ENCODE data around the gene DPH6. TPM values are rescaled to one million over a fixed set of nuclear protein-coding genes. Genes with fewer than 3 reads are reported as not detected.
"Not testable (repeated sequence)": the region's sequence is repeated elsewhere in the genome, so short reads cannot be mapped to it uniquely, and the experiment has no call there.

DPH6 gene
- total RNA-seq, 2 donors from 2014 or later, result 3.7 to 13.3 TPM

DNA sequence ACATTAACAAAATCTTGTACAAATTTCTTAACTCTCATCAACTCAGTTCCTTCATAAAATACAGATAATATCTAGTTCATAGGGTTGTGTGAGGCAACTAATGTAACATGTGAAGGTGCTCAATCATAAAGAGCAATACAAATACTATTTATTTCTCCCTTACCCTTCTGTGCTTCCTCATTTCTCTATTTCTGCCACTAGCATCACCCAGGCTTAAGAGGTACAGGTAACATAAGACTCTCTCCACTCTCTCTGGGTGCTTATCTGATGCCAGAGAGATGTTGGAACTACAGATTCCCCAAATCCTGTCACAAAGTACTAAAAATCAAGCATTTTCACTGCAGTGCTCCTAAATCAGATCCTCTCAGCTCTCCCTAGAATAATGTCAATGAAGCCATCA, 74.9 kb downstream of the DPH6 start:
- Mint-ChIP-seq H3K27ac (no peak overlapping the region), H3K36me3 (no peaks in the 10 kb centered on the region)
- no peak for ATAC-seq

DNA sequence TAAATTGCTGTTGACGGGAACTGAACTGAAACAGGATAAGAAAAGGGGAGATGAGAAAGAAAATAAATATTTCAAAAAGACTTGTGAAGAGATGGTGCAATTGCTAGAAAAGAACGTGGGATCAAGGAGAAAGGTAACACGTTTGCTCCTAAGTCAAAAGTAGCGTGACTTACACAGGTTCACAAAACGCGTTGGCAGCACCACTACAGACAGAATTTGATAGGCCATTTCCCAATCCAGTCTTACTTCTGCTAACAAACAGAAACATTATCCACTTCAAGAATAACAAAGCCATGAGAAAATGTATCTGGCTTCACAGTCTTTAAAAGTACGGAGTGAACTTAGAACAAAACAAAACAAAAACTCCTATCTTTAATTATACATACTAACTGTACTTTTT, 75.5 kb downstream of the DPH6 start:
- Mint-ChIP-seq H3K36me3 (no peaks in the 10 kb centered on the region), H3K27ac (no peak overlapping the region), H3K9me3 (no peaks in the 10 kb centered on the region)
- DNase-seq (ENCODE audit: low spot score in 2 of 2), result no peak
- no peak for ATAC-seq

More for the DNA sequence above, 74.9 kb downstream of the DPH6 start:
- H3K9me3 Mint-ChIP-seq, result no peaks in the 10 kb centered on the region
- no peak for DNase-seq (ENCODE audit: low spot score in 2 of 2)

DNA sequence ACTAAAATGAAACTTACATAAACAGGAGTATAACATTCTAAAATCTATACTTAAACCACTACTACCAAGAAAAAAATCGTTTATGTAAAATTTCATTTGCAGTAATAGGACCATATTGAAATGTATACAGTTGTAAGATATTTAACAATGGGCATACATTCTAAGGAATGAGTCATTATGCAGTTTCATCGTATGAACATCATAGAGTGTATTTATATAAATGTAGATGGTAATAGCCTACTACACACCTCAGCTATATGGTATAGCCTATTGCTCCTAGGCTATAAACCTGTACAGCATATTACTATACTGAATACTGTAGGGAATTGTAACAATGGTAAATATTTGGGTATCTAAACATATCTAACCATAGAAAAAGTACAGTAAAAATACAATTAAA, 79.5 kb downstream of the DPH6 start:
- Mint-ChIP-seq H3K27ac (no peak overlapping the region), H3K36me3 (no peaks in the 10 kb centered on the region), H3K9me3 (no peaks in the 10 kb centered on the region)
- no peak for DNase-seq (ENCODE audit: low spot score in 2 of 2)
- ATAC-seq, result no peak

DNA sequence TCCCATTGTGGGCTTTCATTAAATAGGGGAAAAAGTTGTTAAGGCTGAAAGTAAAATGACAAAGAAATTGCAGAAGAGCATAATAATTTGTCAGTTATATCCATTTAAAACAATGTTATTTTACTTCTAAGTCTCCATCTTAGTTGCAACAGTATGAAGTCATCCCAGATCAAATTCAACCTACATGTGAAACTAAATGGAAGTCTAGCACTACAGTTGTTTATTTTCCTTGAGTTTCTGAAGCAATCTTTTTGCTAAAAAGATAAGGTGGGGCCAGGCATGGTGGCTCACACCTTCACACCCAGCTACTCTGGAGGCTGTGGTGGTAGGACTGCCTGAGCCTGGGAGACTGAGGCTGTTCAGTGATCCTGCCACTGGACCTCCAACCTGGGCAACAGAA, 80.2 kb downstream of the DPH6 start:
- H3K9me3 Mint-ChIP-seq, result no peaks in the 10 kb centered on the region
- no peaks in the 10 kb centered on the region for H3K36me3 Mint-ChIP-seq
- DNase-seq (ENCODE audit: low spot score in 2 of 2), result no peak
- no peak overlapping the region for H3K27ac Mint-ChIP-seq
- no peak for ATAC-seq

DNA sequence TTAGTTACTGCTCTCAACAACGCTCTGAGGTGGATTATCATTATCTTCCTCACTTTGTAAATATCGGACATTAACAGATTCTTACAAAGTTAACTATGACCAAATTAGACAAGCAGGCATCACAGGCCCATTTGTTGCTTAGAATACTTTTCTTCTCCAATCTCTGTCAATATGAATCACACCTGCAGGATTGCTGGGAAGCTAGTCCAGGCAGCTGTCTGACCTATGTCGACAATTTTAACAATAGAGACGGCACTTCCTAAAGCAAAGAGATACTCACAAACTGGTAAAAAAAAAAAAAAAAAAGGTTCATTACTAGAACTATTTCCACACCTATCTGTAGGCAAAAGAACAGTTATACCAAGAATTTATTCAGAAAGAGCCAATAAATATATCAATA, 85.3 kb downstream of the DPH6 start:
- ATAC-seq (no peak), DNase-seq (ENCODE audit: low spot score in 2 of 2) (no peak)
- H3K9me3 Mint-ChIP-seq, result no peaks in the 10 kb centered on the region
- H3K36me3 Mint-ChIP-seq, result no peaks in the 10 kb centered on the region
- H3K27ac Mint-ChIP-seq, result no peak overlapping the region

DNA sequence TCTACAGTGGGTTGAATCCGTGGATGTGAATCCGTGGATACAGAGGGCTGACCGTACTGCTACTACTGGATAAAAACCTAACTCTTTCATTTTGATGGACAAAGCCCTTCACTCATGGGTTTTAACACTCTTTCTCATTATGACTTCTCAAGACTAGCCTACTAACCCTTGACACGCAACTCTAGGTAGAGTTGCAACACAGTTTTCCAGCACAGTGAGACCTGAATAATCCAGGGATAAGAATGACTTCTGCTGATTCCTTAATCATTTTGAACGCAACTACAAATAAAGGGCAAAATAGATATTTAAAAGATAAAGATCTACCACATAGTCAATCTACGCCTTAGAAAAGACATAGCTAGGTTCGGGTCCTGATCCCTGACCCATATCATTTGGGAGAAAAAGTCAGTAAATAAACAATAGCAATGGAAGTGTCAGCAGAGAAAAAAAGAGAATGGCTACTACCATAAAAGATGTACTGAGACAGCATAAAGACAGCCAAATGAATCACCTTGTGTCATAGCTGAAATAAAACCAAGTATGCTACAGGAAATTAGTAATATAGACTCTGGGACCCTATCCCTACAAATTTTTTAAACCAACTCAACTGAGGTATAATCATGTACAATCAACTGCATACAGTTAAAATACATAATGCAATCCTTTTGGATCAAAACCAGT, 87.6 kb downstream of the DPH6 start:
- no peaks in the 10 kb centered on the region for H3K9me3 Mint-ChIP-seq
- DNase-seq (ENCODE audit: low spot score in 2 of 2), result no peak
- H3K27ac Mint-ChIP-seq, result no peak overlapping the region
- no peak for ATAC-seq
- no peaks in the 10 kb centered on the region for H3K36me3 Mint-ChIP-seq

DNA sequence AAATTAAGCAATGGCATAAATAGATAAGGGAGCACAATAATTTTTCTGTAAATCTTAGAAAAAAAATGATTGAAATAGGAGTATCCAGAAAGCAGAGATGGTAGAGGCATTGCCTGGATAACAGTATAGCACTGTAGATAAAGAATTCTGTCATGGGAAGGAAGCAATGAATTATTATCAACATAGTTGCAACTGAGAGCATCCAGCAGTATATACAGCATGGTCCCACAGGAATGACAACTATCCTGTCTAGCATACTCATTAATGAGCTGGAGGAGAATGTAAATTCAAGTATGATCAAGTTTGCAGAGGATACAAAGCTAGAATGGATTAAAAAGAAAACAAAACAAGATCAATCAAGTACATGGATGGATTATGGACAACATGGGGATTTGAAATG, 90.8 kb downstream of the DPH6 start:
- no peaks in the 10 kb centered on the region for H3K9me3 Mint-ChIP-seq
- no peaks in the 10 kb centered on the region for H3K36me3 Mint-ChIP-seq
- ATAC-seq, result no peak
- no peak overlapping the region for H3K27ac Mint-ChIP-seq
- DNase-seq (ENCODE audit: low spot score in 2 of 2), result no peak

DNA sequence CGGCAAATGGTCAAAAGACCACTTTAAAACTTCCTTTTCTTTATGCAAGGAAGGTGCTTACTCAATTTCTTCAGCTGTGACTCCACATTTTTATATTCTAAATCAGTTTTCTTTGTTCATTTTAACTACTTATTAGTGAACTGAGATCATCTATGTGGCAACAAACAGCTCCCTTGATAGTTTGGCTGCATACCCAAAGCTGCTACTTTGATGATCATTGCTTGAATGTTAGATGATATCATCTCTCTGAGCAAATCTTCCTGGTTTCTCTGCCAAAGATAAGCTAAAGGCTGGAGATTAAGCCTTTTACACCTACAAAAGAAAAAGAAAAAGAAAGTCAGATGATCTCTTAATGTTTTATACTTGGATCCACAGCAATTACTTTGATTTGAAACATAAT, 95.5 kb downstream of the DPH6 start:
- ATAC-seq (no peak), DNase-seq (ENCODE audit: low spot score in 2 of 2) (no peak)
- Mint-ChIP-seq H3K27ac (peak overlapping the region in 1 of 2 donors; percentile 20), H3K36me3 (no peaks in the 10 kb centered on the region), H3K9me3 (no peaks in the 10 kb centered on the region)

DNA sequence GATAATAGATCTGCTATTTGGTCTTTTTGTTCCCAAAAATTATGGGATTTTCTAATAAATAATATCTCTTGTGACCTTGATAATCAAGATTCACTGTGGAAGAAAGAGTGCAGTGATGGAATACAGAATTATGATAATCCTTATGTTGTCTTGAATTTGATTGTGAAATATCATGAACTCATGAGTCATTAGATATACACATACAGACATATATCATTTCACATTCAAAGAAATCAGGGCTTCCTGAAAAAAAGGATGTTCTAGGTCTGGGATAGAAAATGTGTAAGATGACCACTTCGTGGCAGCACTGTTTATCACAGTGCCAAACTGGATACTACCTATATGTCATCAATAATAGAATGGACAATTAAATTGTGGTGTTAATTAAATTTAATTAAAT, 97.7 kb downstream of the DPH6 start:
- no peak overlapping the region for H3K27ac Mint-ChIP-seq
- DNase-seq (ENCODE audit: low spot score in 2 of 2), result no peak
- no peak for ATAC-seq
- no peaks in the 10 kb centered on the region for H3K9me3 Mint-ChIP-seq
- H3K36me3 Mint-ChIP-seq, result no peaks in the 10 kb centered on the region

DNA sequence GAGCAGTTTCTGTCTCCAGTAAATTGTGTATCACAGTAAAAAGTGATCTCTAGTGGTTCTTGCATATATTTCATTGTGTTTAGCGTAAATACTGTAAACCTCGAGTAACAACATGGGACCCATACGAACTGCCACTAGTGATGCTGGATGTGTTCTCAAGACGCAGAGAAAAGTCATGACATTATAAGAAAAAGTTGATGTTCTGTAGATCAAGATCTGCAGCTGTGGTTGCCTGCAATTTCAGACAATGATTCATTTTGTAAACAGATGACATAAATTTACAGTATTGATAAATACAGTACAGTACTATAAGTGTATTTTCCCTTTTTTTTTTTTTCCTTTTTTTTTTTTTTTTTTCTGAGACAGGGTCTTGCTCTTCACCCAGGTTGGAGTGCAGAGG, 100.1 kb downstream of the DPH6 start:
- ATAC-seq (no peak), DNase-seq (ENCODE audit: low spot score in 2 of 2) (no peak)

DNA sequence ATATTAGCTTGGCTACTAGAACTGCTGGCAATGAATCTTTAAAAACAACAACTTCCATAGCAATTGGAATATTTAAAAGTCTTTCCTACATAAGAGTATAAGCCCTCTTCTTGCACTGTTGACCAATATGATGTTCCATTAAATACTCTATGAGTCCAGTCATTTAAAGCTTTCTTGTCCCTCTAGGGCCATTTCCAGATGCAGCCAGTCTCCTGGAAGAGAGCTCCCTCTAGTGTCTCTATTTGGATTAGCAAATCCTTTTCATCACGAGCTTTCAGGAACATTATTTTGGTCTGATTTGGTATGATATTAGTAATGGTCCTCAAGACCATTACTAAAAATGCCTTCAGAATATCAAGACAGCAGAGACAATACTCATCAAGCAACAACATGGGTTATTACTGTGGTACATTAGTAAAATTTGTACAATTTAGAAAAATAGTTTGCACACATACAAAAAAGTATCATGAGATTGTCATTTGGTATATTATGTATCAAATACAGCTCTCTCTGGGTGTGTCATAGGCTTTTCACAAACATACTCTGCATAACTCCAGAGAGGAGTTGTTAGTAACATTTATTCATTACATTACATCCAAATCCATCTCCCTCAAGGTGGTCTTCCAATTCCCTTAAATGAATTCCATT, 101.3 kb downstream of the DPH6 start:
- DNase-seq (ENCODE audit: low spot score in 2 of 2) (no peak), ATAC-seq (no peak)

More for the DNA sequence above, 100.1 kb downstream of the DPH6 start:
- no peaks in the 10 kb centered on the region for H3K9me3 Mint-ChIP-seq
- H3K36me3 Mint-ChIP-seq, result peaks cover 0 to 6% of the 10 kb centered on the region in 2 donors
- no peak overlapping the region for H3K27ac Mint-ChIP-seq

DNA sequence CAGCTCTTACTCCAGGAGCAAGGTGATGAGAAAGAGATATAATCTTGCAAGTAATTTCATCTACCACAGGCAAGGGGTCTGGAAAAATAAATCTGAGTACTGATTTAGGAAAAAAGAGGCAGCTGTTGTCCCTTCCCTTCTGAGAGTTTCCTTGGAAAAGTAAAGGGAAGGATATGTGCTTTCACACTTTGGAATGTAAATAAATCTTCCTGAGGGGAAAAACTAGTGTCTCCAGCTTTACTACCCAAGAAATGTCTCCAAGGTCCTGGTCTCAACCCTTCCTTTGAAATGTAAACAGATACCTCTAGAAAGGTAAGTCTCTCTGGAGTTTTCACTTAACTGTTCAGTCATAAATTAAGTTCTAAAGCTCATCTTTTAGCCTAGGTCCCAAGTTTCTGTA, 102.6 kb downstream of the DPH6 start:
- DNase-seq (ENCODE audit: low spot score in 2 of 2) (no peak), ATAC-seq (no peak)
- no peak overlapping the region for H3K27ac Mint-ChIP-seq
- no peaks in the 10 kb centered on the region for H3K9me3 Mint-ChIP-seq
- peaks cover 2 to 11% of the 10 kb centered on the region in 2 donors for H3K36me3 Mint-ChIP-seq

More for the DNA sequence above, 101.3 kb downstream of the DPH6 start:
- Mint-ChIP-seq H3K36me3 (peaks cover 0 to 11% of the 10 kb centered on the region in 2 donors), H3K9me3 (no peaks in the 10 kb centered on the region), H3K27ac (no peak overlapping the region)

DNA sequence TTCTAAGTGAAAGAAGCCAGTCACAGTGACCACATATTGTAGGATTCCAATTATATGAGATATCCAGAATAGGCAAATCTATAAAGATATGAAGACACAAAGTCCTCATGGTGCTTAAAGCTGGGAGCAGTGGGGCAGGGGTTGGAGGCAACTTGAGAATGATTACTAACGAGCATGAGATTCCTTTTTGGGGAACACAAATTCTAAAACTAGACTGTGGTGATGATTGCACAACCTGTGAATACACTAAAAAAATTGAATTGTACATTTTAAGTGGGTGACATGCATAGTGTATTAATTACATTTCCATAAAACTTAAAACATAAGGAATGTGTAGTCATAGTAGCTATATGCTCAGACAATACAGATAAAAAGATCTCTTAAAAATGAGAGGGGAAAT, 103.2 kb downstream of the DPH6 start:
- no peak for ATAC-seq
- no peak for DNase-seq (ENCODE audit: low spot score in 2 of 2)
- no peak overlapping the region for H3K27ac Mint-ChIP-seq
- H3K36me3 Mint-ChIP-seq, result peaks cover 6 to 11% of the 10 kb centered on the region in 2 donors
- no peaks in the 10 kb centered on the region for H3K9me3 Mint-ChIP-seq

DNA sequence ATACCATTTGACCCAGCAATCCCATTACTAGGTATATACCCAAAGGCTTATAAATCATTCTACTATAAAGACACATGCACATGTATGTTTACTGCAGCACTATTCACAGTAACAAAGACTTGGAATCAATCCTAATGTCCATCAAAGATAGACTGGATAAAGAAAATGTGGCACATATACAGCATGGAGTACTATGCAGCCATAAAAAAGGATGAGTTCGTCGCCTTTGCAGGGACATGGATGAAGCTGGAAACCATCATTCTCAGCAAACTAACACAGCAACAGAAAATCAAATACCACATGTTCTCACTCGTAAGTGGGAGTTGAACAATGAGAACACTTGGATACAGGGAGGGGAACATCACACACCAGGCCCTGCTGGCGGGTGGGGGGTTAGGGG, 104.7 kb downstream of the DPH6 start:
- ATAC-seq, result not testable (repeated sequence)

DNA sequence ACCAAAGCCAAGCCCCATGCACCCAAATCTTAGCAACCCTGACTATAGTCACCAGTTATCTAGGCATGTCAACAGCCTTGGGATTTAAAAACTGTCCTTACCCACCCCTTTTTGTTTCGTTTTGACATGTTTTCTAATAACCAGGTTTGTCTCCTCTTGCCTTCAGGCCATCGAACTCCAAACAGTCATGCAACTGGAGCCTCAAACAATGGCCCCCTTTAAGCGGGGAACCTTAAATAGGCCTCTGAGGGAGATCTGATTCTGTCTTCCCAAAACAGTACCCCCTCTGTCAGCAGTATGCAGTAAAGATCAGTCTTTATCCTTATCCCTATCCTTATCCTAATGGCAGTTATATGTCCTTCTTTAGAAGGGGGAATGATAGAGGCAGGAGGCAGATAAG, 105.7 kb downstream of the DPH6 start:
- DNase-seq (ENCODE audit: low spot score in 2 of 2) (no peak), ATAC-seq (no peak)
- Mint-ChIP-seq H3K9me3 (no peaks in the 10 kb centered on the region), H3K36me3 (peaks cover 11 to 24% of the 10 kb centered on the region in 2 donors), H3K27ac (peak overlapping the region in 1 of 2 donors; percentile 15)

More for the DNA sequence above, 104.7 kb downstream of the DPH6 start:
- peaks cover 6 to 19% of the 10 kb centered on the region in 2 donors for H3K36me3 Mint-ChIP-seq
- DNase-seq (ENCODE audit: low spot score in 2 of 2); H3K9me3 Mint-ChIP-seq; H3K27ac Mint-ChIP-seq: not testable (repeated sequence)

DNA sequence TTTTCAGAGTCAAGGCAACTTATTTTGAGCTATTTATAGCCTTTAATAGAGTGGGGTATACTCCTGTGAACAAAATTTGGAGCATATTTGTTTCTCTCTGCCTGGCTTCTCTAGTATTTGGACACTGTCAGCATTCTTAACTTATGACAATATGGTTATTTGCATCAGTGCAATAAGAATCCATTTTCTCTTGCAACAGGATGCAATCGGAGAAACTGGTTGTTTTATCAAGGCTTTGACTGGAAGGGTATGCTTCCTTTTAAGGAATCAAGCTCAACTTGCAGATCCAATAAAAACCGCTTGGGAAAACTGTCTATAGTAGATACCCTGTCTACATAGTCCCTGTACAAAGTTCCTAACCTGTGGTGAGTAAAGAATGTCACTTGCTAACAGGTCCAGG, 106.7 kb downstream of the DPH6 start:
- H3K27ac Mint-ChIP-seq, result no peak overlapping the region
- peaks cover 11 to 24% of the 10 kb centered on the region in 2 donors for H3K36me3 Mint-ChIP-seq
- H3K9me3 Mint-ChIP-seq, result no peaks in the 10 kb centered on the region
- ATAC-seq (no peak), DNase-seq (ENCODE audit: low spot score in 2 of 2) (no peak)

DNA sequence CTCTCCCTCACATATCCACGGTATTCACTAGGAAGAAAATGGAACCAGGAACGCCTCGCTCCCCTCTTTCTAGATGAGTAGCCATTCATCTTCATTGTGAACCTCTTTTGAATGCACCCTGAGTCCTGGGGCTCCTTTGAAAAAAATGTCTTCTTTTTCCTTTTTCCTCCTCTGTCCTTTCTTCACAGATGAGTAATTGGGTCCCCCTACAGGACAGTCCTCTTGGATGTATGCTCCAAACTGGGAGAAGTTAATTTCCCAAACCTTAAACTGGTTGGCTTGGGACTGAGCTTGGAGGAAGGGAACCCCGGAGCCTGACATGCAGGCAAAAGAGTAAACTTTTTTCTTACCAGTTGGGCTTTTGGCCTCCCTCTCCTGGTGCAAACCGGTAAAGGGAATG, 108.8 kb downstream of the DPH6 start:
- peaks cover 13 to 24% of the 10 kb centered on the region in 2 donors for H3K36me3 Mint-ChIP-seq
- ATAC-seq (no peak), DNase-seq (ENCODE audit: low spot score in 2 of 2) (no peak)
- no peak overlapping the region for H3K27ac Mint-ChIP-seq
- H3K9me3 Mint-ChIP-seq, result no peaks in the 10 kb centered on the region

DNA sequence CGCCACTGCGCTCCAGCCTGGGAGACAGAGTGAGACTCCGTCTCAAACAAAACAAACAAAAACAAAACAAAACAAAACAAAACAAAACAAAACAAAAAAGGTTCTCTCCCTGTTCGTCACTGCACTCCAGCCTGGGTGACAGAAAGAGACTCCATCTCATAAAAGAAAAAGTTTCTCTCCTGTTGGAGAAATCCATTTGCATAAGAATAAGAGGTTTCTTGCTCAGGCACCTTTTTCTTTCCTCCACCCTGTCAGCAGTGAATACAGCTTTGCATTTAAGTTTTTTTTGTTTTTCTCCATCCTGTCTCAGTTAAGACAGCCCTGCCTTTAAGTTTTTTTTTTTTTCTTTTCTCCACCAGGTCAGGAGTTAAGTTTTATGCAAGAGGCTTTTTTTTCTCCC, 109.5 kb downstream of the DPH6 start:
- Mint-ChIP-seq H3K27ac (no peak overlapping the region), H3K9me3 (no peaks in the 10 kb centered on the region), H3K36me3 (peaks cover 20 to 24% of the 10 kb centered on the region in 2 donors)
- ATAC-seq (no peak), DNase-seq (ENCODE audit: low spot score in 2 of 2) (no peak)
